ENCODE data around the gene ACACA. TPM values are rescaled to one million over a fixed set of nuclear protein-coding genes. Genes with fewer than 3 reads are reported as not detected.

ACACA gene
- total and polyA plus RNA-seq, 2 experiments from 2014 or later, result 59.6 to 164 TPM

DNA sequence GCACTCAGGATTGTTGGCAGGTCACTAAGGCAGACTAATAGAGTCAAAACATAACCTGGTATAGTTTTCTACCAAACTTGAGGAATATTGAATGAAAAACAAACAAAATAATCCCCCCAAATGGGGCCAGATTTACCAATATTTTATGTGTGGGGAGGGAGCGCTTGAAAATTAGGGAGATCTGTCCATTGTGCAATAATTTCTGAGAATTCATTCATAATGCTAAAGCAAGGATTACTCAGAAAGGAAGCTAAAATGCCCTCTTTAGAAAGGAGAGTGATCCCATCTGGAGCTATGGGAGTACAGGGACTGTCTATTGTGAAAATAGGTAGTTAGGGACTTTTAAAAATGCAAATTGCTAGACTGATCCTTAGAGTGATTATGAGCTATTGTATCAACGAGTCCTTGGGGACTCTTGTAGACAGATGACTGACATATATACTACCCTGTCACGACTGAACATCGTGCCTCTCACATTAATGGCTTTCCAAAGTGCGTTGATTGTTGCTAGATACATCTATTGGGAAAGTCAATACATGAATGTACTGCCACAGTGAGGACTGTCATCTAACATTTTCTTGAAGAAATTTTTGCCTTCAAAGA lies 264.2 kb downstream of the ACACA start:
- 0 out of 2 replicates have a peak, but pooled peaks cover 4% of the 10 kb centered on the region for H3F3A ChIP-seq (replicated peaks; ENCODE audit: low read depth)
- H3K4me2 ChIP-seq, result no peak overlapping the region
- ATAC-seq (no peak), DNase-seq (ENCODE audit: low spot score) (no peak)
- 0 out of 2 replicates have a peak, but pooled peaks cover 3% of the 10 kb centered on the region for H4K20me1 ChIP-seq (replicated peaks; ENCODE audit: insufficient read depth)
- H3K4me3 Mint-ChIP-seq, result no peak overlapping the region
- no peak overlapping the region for H3K27ac ChIP-seq (ENCODE audit: low read depth)
- peaks cover 16% of the 10 kb centered on the region; the same call in 2 of the 3 replicates for H3K36me3 Mint-ChIP-seq (ENCODE audit: low read depth)
- H3K4me1 Mint-ChIP-seq, result peaks cover 15% of the 10 kb centered on the region
- no peak overlapping the region for H3K27ac Mint-ChIP-seq
- H3K9me2 ChIP-seq (ENCODE audit: insufficient read depth), result no peaks in the 10 kb centered on the region; the same call in 1 of the 2 replicates
- no peaks in the 10 kb centered on the region; the same call in 2 of the 3 replicates for H3K9me3 Mint-ChIP-seq
- no peak overlapping the region for H2AFZ ChIP-seq
- no peaks in the 10 kb centered on the region for H3K27me3 ChIP-seq (ENCODE audit: insufficient read depth)
- H3K4me1 ChIP-seq (ENCODE audit: insufficient read depth), result peaks cover 17% of the 10 kb centered on the region
- no peaks in the 10 kb centered on the region for H3K79me2 ChIP-seq (replicated peaks; ENCODE audit: insufficient read depth)
- TF ChIP-seq, protein P1, sequence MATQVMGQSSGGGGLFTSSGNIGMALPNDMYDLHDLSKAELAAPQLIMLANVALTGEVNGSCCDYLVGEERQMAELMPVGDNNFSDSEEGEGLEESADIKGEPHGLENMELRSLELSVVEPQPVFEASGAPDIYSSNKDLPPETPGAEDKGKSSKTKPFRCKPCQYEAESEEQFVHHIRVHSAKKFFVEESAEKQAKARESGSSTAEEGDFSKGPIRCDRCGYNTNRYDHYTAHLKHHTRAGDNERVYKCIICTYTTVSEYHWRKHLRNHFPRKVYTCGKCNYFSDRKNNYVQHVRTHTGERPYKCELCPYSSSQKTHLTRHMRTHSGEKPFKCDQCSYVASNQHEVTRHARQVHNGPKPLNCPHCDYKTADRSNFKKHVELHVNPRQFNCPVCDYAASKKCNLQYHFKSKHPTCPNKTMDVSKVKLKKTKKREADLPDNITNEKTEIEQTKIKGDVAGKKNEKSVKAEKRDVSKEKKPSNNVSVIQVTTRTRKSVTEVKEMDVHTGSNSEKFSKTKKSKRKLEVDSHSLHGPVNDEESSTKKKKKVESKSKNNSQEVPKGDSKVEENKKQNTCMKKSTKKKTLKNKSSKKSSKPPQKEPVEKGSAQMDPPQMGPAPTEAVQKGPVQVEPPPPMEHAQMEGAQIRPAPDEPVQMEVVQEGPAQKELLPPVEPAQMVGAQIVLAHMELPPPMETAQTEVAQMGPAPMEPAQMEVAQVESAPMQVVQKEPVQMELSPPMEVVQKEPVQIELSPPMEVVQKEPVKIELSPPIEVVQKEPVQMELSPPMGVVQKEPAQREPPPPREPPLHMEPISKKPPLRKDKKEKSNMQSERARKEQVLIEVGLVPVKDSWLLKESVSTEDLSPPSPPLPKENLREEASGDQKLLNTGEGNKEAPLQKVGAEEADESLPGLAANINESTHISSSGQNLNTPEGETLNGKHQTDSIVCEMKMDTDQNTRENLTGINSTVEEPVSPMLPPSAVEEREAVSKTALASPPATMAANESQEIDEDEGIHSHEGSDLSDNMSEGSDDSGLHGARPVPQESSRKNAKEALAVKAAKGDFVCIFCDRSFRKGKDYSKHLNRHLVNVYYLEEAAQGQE (IDR thresholded peaks at IDR 0.05; ENCODE audit: unreplicated experiment), result no peak
- TF ChIP-seq CREB1 (CRISPR knock-in tag; IDR thresholded peaks at IDR 0.05; ENCODE audit: low read depth) (no peak), JUNB (IDR thresholded peaks at IDR 0.05; ENCODE audit: unreplicated experiment) (no peak)
- TF ChIP-seq, protein P2, sequence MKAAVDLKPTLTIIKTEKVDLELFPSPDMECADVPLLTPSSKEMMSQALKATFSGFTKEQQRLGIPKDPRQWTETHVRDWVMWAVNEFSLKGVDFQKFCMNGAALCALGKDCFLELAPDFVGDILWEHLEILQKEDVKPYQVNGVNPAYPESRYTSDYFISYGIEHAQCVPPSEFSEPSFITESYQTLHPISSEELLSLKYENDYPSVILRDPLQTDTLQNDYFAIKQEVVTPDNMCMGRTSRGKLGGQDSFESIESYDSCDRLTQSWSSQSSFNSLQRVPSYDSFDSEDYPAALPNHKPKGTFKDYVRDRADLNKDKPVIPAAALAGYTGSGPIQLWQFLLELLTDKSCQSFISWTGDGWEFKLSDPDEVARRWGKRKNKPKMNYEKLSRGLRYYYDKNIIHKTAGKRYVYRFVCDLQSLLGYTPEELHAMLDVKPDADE (IDR thresholded peaks at IDR 0.05), result no peak
- no peak overlapping the region for H3K4me3 ChIP-seq
- H3K36me3 ChIP-seq (ENCODE audit: insufficient read depth), result peaks cover 3% of the 10 kb centered on the region; the same call in 1 of the 2 replicates
- H3K27me3 Mint-ChIP-seq (ENCODE audit: insufficient read depth, low read depth, poor library complexity), result peaks cover 3% of the 10 kb centered on the region

DNA sequence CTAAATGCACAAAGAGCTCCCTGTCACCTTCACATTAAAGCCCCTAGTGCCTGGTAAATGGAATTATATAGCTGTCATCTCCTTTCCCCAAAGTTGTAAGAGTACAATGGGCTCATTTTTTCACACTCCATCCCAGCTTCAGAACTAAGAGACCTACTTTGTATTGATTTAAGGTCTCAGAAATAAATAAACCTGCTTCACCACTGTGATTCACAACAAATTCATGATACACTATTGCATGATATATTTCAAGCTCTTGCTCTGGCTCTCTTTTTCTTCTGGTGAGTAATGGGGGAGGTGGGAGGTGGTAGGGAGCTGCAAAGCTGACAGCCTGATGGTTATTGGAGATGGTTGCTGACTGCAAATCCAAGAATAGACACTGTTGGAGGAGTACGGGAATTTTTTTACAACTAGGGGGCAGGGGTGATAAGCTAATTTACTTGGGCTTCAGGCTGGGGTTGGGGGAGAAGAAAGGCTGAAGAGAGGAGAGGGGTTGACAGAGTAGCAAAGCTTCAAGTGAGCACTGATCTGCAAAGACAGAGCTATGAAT lies 268.0 kb downstream of the ACACA start:
- Mint-ChIP-seq H3K27me3 (ENCODE audit: insufficient read depth, low read depth, poor library complexity) (peaks cover 3% of the 10 kb centered on the region), H3K9me3 (no peaks in the 10 kb centered on the region; the same call in 2 of the 3 replicates), H3K4me1 (peaks cover 31% of the 10 kb centered on the region), H3K36me3 (ENCODE audit: low read depth) (peaks cover 8% of the 10 kb centered on the region; the same call in 2 of the 3 replicates), H3K27ac (no peak overlapping the region), H3K4me3 (no peak overlapping the region)
- H3K9me2 ChIP-seq (ENCODE audit: insufficient read depth), result no peaks in the 10 kb centered on the region; the same call in 1 of the 2 replicates
- peaks cover 2% of the 10 kb centered on the region; the same call in 1 of the 2 replicates for H3K36me3 ChIP-seq (ENCODE audit: insufficient read depth)
- DNase-seq (ENCODE audit: low spot score) (no peak), ATAC-seq (no peak)
- H2AFZ ChIP-seq, result no peak overlapping the region
- no peak for TF ChIP-seq ZNF114 (CRISPR knock-in tag; IDR thresholded peaks at IDR 0.05)
- no peak overlapping the region for H3K4me2 ChIP-seq
- H3K79me2 ChIP-seq (replicated peaks; ENCODE audit: insufficient read depth), result no peaks in the 10 kb centered on the region
- no peak overlapping the region for H3K4me3 ChIP-seq
- no peak overlapping the region for H3K27ac ChIP-seq (ENCODE audit: low read depth)
- no peaks in the 10 kb centered on the region for H3K27me3 ChIP-seq (ENCODE audit: insufficient read depth)
- H3K4me1 ChIP-seq (ENCODE audit: insufficient read depth), result peaks cover 41% of the 10 kb centered on the region
- H3F3A ChIP-seq (replicated peaks; ENCODE audit: low read depth), result peaks cover 5% of the 10 kb centered on the region; the same call in 1 of the 2 replicates
- H4K20me1 ChIP-seq (replicated peaks; ENCODE audit: insufficient read depth), result no peaks in the 10 kb centered on the region

All from GM23338 (cell line).